ENCODE results near the gene KRT75.

DNA sequence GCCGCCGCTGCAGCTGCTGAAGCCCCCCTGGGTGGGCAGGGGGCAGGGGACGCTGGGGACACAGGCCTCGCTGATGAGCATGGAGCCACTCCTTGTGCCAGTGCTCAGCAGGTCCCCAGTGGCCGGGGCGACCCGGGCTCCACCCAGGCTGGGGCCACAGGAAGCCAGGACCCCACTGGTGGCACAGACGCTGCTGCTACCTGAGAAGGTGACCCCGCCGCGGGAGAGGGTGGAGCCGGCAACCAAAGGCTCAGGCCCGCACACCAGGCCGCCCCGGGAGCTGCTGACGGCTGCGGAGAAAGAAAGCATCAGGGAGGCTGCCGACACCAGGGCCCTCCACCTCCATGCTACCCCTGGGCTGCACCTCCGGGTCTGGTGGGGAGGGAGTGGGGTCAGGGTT lies 56.1 kb downstream of the KRT75 start:
- no peak for TF ChIP-seq POLR2A (IDR thresholded peaks at IDR 0.05)
- TF ChIP-seq, protein P1, sequence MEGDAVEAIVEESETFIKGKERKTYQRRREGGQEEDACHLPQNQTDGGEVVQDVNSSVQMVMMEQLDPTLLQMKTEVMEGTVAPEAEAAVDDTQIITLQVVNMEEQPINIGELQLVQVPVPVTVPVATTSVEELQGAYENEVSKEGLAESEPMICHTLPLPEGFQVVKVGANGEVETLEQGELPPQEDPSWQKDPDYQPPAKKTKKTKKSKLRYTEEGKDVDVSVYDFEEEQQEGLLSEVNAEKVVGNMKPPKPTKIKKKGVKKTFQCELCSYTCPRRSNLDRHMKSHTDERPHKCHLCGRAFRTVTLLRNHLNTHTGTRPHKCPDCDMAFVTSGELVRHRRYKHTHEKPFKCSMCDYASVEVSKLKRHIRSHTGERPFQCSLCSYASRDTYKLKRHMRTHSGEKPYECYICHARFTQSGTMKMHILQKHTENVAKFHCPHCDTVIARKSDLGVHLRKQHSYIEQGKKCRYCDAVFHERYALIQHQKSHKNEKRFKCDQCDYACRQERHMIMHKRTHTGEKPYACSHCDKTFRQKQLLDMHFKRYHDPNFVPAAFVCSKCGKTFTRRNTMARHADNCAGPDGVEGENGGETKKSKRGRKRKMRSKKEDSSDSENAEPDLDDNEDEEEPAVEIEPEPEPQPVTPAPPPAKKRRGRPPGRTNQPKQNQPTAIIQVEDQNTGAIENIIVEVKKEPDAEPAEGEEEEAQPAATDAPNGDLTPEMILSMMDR (IDR thresholded peaks at IDR 0.05 in 8 of 11, conservative IDR thresholded peaks at IDR 0.05 in 3 of 11): no peak
